SKM-1 treated with dmso at 0.1 percent for 144 hours (cell line): ENCODE results near the gene IGFBPL1.
"Not testable (repeated sequence)": the region's sequence is repeated elsewhere in the genome, so short reads cannot be mapped to it uniquely, and the experiment has no call there.

Experiments
- DNase-seq: peaks from one replicate; lab custom pipeline; 2025; ENCODE audit not compliant: unreplicated experiment; lab: John Stamatoyannopoulos, UW

Gene IGFBPL1, protein sequence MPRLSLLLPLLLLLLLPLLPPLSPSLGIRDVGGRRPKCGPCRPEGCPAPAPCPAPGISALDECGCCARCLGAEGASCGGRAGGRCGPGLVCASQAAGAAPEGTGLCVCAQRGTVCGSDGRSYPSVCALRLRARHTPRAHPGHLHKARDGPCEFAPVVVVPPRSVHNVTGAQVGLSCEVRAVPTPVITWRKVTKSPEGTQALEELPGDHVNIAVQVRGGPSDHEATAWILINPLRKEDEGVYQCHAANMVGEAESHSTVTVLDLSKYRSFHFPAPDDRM

GRCh38 chr9:38423973-38424843 is at the start of gene IGFBPL1:
TSS of gene IGFBPL1 (minus strand) at chr9:38424454. CDS start at chr9:38424424, 30 bp downstream.
- no peak for DNase-seq

GRCh38 chr9:38472583-38473249 is 48.5 kb upstream of the IGFBPL1 start:
- not testable (repeated sequence) for DNase-seq

- DNase-seq, result no peak
Measured at GRCh38 chr9:38467404-38467803, 43.1 kb upstream of the IGFBPL1 start.

GRCh38 chr9:38453835-38454234 is 29.6 kb upstream of the IGFBPL1 start:
- no peak for DNase-seq

DNA sequence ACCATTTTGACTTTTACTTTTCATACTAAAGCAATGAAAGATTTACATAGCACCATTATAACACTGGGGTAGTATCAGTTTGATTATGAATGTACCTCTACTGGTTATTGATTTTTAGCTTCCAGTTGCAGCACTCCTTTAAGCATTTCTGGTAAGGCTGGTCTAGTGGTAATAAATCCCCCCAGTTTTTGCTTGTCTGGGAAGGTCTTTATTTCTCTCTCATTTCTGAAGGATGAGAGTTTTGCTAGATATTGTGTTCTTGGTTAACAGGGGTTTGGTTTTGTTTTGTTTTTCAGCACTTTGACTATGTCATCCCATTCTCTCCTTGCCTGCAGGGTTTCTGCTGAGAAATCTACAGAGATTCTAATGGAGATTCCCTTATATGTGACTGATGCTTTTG is 26.9 kb upstream of the IGFBPL1 start:
- DNase-seq, result no peak

DNA sequence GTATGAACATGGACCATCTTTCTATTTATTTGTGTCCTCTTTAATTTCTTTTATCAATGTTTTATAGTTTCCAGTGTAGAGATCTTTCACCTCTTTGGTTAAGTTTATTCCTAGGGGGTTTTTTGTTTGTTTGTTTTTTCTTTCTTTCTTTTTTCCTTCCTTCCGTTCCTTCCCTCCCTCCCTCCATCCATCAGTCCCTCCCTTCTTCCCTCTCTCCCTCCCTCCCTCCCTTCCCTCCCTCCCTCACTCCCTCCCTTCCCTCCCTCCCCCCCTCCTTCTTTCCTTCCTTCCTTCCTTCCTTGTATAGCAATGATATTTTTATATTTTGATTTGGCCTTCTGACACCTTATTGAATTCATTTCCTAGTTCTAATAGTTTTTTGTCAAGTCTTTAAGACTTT is 23.4 kb upstream of the IGFBPL1 start:
- no peak for DNase-seq

- peak; percentile 58 for DNase-seq
Measured at GRCh38 chr9:38445154-38446043, 21.1 kb upstream of the IGFBPL1 start.

DNA sequence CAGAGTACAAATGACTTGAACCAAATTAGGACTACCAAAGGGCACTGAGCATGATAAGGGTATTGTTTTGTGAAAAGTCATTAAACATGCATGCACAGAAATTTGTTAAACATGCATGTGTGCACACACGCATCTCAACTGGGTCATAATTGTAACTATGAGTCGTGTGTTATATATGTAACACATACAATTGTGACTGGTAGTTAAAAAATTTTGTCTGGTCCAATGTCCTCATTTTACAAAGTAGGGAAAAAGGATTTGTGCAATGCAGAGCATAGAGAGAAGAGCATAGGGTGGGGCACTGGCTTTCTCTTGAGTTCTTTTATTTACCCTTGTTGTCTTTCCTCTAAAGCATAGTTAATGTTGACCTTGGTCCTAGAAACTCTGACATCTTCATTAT is 19.3 kb upstream of the IGFBPL1 start:
- DNase-seq, result no peak

DNA sequence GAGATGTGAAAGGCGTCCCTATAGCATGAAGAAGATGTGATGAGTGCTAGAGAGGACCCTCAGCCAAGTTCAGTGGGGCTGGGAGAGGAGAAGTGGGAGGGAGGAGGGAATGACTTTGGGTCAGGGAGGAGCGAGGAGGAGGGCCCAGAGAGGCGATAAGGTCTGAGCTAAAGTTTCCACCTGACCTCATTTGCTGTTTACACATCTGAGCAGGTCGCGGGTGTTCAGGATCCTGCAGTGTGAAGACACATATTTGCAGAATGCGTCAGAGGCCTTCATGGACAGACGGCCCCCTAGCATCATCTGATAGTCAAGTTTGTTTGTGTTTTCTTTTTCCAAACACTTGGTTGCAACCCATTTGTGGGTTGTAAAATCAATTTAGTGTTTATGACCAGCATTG is 18.9 kb upstream of the IGFBPL1 start:
- DNase-seq, result no peak

DNA sequence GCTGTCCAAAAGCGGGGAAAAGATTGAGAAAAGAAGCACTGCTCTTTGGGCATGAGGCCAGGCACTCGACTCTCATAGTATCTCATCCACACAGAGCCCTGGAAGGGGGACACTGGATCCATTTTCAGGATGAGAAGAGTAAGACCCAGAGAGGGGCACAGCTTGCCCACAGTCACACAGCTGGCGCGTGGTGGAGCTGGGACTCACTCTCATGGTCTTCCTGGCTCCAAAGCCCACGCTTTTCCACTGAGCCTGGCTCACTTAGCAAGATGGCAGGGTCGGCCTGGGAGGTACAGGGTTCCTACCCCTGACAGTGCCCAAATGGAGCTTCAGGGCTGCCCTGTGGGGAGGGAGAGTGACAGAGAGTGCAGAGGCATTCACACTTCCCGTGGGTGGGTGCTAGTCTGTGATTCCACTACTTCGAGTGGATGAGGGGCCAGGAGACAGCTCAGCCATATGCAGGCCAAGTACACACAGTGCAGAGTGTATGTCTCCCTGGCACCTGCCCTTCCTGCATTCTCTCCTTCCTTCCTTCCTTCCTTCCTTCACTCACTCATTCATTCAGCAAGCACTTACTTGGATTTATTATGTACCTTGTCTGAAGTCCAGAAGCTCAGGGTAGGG is 18.3 kb upstream of the IGFBPL1 start:
- DNase-seq, result no peak

DNA sequence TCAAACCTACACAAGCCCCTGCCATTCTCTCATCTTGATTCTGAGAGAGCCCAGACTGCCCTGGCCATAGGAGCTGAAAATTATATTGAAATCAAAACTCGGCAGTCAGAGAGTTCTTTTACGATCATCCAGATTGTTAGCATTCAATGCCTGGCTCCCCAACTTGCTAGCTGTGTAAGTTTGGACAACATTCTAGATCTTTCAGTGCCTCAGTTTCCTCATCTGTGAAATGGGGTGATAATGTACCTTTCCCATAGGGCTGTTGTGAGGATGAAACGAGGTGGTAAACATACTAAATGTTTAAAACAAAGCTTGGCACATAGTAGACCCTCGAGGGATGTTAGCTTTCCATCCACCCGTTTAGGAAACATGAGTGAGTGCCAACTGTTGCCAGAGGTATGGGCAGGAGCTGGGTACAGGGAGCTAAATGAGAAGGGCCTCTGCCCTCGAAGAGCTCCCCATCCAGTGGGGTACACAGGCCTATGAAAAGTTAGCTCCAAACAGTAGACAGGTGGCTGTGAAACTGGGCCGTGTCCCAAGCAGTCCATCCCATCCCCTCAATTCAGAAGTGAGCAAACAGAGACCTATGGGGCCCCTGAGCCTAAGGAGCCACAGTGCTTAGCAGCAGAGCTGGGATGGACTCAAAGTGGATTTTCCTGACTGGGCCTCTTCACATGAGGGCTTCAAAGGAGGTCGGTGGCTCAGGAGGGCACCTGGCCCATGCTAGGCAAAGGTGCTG is 17.3 kb upstream of the IGFBPL1 start:
- no peak for DNase-seq

- DNase-seq, result peak; percentile 69
Measured at GRCh38 chr9:38440516-38440915, 16.3 kb upstream of the IGFBPL1 start.

DNA sequence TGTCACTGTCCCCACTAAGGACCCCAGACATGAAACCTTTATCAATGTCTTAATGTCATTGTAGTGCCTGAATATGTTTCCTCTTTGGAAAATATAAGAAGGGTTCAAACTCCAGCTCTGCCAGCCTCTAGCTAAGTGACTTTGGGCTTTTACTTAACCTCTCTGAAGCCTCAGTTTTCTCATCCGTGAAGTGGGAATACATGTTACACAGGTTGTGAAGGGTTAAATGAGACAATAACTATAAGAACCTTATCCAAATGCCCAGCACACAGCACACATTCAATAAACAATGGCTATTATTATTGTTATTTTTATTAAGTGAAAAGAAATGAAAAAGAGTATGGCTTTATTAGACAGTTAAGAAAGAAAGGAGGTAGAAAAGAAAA is 15.7 kb upstream of the IGFBPL1 start:
- no peak for DNase-seq

- DNase-seq, result no peak
Measured at GRCh38 chr9:38439291-38439915, 15.1 kb upstream of the IGFBPL1 start.

DNA sequence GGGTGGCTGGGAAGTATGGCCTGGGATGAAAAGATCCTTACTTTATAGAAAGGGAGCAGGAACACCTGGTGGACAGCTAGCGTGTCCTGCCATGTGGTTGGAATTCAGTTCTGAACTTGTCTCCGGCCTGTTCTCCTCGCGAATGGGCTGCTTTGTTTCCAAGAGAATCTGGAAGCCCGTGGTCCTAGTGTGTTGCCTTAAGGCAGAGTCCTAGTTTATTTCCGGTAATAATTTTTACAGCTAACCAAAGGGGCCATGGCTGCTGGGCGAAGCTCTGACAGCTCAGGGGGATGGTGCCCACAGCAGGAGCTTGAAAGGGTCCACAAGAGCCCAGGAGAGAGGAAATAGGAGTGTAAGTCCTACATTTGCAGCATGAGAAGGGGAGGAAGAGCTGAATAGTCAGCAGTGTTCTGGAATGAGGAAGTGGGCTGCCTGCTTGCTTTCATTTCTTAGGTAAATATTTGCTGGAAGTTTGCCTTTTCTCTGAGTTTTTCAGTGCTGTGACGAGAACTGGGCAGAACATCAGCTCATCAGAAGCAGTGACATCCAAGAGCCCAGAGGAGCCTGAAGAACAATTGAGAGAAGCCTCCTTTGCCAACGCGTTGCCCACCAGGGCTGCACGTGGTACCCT is 13.1 kb upstream of the IGFBPL1 start:
- peak; percentile 61 for DNase-seq

DNA sequence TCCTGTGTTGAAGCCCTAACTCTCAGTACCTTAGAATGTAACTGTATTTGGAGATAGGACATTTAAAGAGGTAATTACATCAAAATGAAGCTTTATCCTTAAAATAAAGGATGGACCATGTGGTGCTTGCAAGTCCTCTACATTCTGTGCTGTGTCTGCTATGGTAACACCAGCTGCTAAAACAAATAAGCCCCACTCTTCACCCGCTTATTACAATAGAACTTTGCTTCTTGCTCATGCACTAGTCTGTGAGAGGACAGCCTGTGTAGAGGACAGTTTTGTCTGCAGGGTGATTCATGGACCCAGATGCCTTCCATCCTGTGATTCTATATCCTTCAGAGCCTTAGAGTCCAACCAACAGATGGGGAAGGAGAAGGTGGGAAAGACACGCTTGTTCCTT is 12.5 kb upstream of the IGFBPL1 start:
- DNase-seq, result no peak

DNA sequence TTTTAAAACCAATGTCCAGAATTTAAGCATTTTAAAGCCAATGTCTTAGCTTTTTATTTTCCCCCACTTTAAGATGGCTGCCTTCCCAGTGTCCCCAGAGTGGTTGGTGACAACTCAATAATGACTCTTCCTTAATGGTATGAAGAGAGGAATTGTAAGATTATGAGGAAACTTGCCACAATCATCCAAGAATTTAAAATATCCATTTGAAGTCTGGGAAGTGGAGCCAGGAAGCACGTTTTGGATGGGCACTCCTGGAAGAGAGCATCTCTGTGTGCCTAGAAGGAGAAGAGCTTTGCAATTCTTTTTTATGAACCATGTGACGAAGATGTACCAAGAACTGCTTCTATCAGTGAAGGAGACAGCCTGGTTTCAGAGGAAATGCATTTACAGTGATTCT is 11.3 kb upstream of the IGFBPL1 start:
- DNase-seq, result no peak

GRCh38 chr9:38434853-38435252 is 10.6 kb upstream of the IGFBPL1 start:
- no peak for DNase-seq

GRCh38 chr9:38434365-38434764 is 10.1 kb upstream of the IGFBPL1 start:
- DNase-seq, result no peak
